Posterior vena cava (tissue), 2 donors: ENCODE results near the gene APOLD1. TPM values are rescaled to one million over a fixed set of nuclear protein-coding genes. Genes with fewer than 3 reads are reported as not detected.
"Not testable (repeated sequence)": the region's sequence is repeated elsewhere in the genome, so short reads cannot be mapped to it uniquely, and the experiment has no call there.

Experiments used
- DNase-seq: peaks from one replicate; pipeline ENCODE4 v3.0.0-alpha.2; 2020; ENCODE audit warnings: low spot score
- intact Hi-C, 2 donors: fragments of 100-400 bp; cut with DNase I; formaldehyde crosslinking; loops; one replicate each; pipeline versions ENCODE4 v1.14.1 to v1.14.2; 2022 to 2023
- long read RNA-seq, 2 donors: library from polyadenylated mRNA; unstranded; transcript quantifications; one replicate each; pipeline ENCODE4 v2.0.0, GENCODE V29; 2020 to 2021
- total RNA-seq, 2 donors: library from RNA; stranded (reverse); fragmentation: NEBNext Ultra II Directional; extraction: Animal tissue kit (Norgen Biotek cat#: 25700); gene quantifications; one replicate each; pipeline ENCODE4 v1.2.1, GENCODE V29; 2021
- donor health status: DM: yes; HTN: yes; CAD: no.
- donor health status: DM: yes; HTN: yes; CAD: no.

APOLD1 gene, protein sequence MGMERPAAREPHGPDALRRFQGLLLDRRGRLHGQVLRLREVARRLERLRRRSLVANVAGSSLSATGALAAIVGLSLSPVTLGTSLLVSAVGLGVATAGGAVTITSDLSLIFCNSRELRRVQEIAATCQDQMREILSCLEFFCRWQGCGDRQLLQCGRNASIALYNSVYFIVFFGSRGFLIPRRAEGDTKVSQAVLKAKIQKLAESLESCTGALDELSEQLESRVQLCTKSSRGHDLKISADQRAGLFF
- total RNA-seq: 10 to 100 TPM; 22.4 to 45.1 TPM
- long read RNA-seq, donor 1, full-length matches to known transcripts: 1 of 8 reads
- long read RNA-seq, donor 1, partial matches to known transcripts: 1 of 8 reads
- long read RNA-seq, donor 1, other reads (novel, unspliced or antisense): 6 of 8 reads
- long read RNA-seq, donor 2, full-length matches to known transcripts: 2 of 14 reads
- long read RNA-seq, donor 2, partial matches to known transcripts: 0 of 14 reads
- long read RNA-seq, donor 2, other reads (novel, unspliced or antisense): 12 of 14 reads

DNA sequence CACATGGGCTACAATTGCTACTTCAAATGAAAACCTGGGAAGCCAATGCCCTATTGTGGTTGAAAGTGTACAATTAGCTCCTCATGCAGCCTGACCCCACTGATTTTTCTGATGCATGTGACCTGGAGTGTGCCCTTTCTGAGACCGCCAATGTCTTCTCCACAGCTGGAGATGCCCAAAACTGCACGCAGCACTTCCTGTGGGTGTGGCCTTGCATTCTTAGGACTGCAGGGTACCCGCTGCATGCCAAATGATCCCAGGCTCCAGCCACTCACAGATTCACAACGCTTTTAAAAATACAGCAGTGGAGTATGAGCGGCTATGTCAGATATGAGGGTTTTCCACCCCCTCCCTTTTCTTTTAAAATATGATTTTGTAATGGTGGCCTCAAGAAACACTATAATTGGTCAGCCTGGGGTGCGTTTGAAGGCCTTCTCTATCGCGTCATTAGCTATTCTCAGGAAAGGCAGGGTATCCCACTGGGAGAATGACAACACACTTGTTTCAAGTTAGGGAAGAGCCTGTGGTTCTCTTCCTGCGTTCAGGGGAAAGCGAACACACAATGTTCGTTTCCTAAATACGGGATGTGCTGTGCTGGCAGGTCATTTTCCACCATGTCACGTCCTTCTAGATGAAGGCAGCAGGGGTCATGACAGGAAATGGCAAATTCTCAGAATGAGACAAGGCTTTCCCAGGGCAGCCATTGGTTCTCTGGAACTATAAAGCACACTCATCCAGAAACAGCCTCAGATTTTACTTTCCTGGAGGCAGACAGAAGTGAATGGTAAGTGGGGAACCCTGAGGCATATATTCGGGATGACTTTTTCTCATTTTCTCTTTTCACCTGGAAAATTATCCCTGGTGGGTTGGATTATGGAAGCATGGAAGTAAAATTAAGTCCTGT, at the start of gene APOLD1:
APOLD1 (plus strand) TSS at position 749 of the 904 bp plus-strand sequence; CDS start at position 782, 33 bp downstream.
- intact Hi-C loops: no loop called here
- DNase-seq: no peak

DNA sequence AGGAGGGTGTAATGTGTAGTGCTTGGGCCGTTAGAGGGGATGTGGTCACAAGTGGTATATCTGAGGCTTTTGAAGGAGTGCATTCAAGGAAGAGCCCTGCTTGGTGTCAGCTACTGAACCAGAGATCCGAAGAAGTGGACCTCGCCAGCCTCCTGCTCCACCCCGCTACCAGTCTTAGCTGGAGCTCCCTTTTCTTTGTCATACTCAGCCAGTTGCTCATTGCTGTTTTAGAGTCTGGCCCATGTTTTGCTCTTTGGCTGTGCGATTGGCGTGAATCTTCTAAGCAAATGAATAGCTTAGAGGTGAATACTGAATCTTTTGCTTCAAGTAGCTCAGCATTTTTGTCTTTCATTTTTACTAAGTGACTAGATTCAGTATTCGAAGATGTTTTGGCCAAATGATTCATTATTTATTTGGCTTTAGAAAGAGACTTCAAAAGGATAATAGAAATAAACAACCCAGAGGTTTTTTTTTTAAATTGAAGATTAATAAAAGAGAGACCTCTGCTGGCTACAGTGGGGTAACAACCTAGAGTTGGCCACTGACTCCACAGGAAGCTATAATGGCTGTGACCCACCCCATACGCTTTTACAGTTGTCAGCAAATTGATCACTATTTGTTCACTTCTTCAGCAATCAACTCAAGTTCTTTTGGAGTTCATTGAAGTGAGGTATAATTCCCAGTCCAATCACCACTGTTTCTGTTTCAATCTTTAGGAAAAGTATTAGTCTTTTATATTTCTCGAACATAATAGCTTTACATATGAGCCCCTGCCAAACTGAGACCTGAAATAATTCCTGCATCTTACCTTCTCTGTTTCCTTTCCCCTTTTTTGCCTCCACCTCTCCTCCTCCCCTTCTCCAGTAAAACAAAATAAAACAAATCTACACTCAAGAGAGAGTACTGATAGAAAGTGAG, 48.4 kb upstream of the APOLD1 start:
- intact Hi-C loops: no loop called here
- no peak for DNase-seq

DNA sequence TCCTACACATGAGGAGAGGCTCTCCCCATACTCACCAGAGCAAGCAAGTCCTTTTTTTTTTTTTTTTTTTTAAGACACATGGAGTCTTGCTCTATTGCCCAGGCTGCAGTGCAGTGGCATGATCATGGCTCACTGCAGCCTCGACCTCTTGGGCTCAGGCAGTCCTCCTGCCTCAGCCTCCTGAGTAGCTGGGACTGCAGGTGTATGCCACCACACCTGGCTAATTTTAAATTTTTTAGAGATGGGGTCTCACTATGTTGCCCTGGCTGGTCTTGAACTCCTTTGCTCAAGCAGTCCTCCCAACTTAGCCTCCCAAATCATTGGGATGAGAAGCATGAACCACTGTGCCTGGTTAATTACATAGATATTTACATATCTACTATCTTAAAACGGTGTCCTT, 47.3 kb upstream of the APOLD1 start:
- intact Hi-C loops, DNase-seq: not testable (repeated sequence)

DNA sequence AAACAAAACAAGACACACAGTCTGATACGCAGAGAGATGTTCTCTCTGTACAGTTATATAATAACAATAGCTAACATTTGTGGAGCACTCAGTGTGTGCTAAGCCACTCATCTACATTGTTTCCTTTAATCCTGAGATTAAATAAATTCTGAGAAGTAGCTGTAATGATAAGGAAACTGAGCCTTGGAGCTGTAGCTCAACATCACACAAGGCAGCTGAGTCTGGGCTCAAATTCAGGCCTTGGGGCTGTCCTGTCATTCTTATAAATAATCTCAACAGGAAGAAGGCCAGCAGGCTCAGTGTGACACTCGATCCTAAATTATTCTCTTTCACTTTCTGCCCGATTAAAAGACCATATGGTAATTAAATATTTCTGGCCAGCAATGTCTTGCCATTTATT, 43.8 kb upstream of the APOLD1 start:
- no peak for DNase-seq
- intact Hi-C loops: no loop called here

DNA sequence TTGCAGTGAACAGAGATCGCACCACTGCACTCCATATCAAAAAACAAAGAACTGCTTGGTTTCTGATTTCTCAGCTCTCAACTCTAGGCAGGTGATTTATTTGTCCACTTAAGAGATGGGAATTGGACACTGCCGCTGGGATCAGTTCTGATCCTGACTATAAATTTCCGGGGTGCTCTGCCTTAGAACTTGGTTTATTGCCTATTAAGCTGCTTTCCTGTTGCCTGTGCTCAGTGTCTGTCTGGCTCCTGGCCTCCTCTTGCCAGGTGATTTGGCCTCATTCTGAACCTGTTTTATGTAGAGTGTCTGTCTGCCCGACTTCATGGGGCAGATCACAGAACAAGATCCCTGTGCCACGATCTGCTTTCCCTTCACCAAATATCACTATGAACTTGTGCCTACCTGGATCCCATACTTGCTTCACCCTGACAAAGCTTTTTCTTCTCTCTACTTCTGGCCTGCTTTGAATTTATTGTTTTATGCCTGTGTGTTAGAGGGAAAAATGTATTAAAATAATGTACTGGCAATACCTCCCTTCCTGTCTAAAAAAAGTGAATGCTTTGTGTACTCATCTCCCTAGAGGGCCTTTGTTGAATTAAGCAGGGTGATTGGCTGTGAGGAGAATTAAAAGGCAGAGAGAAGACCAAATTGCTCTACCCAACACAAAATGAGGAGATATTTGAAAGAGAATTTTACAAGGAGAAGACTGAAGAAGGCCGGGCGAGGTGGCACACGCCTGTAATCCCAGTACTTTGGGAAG, 40.7 kb upstream of the APOLD1 start:
- intact Hi-C loops: no loop called here
- DNase-seq: no peak

DNA sequence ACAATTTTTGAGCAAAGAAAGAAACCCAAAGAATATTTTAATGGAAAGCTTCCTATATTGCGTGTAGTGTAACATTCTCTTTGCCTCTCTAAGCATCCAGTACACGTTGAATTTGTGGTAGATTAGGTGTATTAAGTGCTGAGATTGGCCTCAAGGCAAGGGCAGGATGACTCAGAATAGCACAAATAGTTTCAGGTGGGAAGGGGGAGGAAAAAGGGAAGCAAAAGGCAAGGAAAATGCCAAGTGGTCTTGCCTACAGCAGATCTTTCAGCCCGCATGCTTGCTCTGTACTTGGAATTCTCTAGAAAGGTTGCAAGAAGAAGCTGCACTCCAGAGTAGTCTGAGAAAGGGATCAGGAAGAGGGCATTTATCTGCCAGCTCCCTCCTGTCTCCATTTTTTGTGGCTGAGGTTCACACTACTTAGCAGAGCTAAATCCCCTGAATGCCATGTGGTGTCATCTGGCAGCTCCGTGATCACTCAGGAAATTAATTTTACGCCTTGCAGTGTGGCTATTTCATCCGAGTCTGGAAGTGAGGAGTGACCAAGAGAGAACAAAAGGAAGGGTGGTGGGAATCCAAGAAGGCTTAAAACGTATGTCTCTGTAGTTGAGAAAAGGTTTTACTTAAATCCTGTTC, 39.8 kb upstream of the APOLD1 start:
- intact Hi-C loops: no loop called here

DNA sequence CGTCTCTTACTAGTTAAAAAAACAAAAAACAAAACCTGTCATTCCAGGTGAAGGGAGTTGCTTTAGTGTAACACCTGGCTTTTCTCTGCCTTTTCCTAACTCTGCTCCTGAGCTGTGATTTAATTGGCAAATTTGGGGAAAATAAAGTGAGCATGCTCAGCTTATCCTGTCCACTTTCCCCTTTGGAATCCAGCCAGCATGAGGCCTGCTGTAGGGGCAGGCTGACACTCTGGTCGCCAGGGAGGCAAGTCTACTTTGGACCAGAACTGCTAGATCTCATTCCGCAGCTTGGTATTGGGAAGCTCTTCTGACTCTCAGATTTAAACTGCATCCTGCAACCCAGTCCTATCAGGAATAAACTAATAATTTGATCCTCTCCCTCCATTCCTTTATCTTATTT, 38.2 kb upstream of the APOLD1 start:
- no peak for DNase-seq

More for the DNA sequence above, 39.8 kb upstream of the APOLD1 start:
- DNase-seq: no peak

DNA sequence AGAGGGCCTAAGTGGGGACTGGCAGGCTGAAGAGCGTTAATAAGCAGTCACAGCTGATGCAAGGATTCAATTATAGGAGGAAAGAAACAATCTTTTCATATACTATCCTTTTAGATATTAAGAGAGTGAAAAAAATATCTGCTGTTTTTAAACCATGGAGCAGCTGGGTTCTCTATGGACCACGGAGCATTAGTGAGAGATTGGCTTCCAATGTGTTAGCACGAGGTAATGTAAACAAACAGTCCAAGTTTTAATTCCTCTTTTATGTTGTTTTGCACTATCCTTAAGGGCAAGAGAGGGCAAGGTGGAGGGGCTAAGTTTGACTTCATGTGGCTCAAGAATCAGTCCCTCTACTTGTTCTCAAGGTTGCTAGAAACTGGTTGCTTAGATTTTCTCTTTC, 37.4 kb upstream of the APOLD1 start:
- DNase-seq: no peak
- intact Hi-C loops: no loop called here

More for the DNA sequence above, 38.2 kb upstream of the APOLD1 start:
- intact Hi-C loops: no loop called here

DNA sequence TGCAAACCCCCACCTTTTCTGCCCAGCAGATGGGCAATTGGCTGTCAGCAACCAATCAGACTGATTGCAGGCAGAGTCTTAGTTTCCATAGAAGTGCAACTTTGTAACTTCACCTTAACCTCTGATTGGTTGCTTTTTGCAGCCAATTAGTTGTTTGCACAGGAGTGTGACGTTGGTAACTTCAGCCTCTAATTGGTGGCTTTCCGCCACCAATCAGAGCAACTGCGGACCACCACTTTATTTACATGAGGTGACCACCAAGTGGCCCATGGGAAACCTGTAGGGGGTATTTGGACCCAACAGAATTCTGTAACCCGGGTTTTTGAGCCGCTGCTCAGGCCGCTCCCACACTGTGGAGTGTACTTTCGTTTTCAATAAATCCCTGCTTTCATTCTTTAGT, 36.0 kb upstream of the APOLD1 start:
- intact Hi-C loops: no loop called here
- no peak for DNase-seq

DNA sequence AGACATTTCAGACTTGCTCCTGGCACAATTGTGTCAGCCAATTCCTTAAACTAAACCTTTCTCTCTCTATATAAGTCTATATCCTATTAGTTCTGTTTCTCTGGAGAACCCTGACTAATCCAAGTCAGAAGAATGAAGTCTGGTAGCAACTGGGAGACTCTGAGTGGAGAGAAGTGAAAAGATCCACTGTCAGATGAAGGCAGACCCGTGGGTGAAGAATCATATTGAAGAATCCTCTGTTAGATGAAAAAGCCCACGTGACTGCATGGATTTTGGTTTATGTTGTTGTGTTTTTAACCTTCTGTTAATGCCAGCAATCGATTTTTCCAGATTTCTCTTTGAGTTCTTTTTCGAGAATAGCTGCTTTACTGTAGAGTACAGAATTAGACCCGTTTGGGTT, 29.5 kb upstream of the APOLD1 start:
- intact Hi-C loops: no loop called here
- no peak for DNase-seq

DNA sequence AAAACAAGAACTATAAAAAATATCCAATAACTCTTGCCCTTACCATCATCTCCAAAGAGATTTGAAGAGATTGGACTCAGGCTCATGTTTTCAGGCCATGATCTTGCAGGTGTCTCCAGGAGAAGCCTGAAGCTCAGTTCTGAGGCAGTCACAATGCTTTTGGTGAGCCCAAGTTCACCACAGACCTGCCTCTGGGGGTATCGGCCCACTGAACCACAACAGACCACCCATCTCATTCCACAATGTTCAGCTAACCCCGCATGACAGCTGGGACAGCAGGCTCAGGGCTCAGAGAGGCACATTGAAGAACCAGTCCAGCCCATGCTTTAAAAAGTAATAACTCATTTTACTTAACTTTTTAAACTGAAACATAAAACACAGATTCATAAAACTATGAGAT, 28.3 kb upstream of the APOLD1 start:
- no peak for DNase-seq
- intact Hi-C loops: no loop called here

DNA sequence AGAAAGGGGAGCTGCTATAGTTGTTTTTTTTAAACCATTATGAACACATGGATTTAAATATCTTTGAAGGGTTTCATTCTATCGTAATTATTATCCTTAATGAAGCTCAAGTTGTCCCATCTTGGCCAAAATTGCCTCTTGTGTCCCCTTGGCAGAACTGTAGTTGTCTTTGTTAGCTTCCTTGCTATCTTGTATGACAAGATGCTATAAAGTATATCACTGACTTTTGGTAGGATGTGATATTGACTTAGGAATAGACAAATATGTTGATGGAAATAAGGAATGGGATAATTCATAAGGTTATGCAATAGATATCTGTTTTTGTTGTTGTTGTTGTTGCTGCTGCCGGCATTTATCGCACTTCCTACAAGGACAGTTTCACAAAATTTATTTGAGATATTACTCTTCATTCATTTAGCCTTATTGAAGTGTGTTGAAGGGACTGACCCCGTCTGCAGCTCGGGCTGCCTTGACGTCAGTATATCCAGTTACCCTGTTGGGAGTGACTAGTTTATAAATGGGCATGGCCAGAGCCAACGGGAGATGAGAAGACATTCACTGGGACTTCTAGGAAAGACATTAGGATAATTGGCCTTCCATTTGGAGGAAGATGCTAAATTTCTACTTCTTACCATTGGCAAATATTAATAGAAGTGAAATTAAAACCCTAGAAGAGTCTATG, 26.1 kb upstream of the APOLD1 start:
- intact Hi-C loops: no loop called here
- DNase-seq: no peak

DNA sequence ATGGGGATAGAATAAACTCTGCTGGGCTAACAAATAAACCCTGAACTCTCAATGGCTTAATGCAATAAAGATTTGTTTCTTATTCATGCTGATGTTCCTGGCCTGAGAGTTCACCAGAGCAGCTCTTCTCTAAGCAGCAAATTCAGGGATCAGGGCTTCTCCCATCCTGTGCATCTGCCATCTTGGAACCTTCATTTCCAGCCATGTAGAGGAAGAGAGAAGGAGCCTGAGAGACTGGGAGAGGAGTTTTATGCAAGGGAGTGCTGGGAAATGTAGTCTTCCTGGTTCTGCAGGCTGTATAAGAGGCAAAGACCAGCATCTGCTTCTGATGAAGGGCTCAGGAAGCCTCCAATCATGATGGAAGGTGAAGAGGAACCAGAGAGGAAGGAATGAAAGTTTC, 20.6 kb upstream of the APOLD1 start:
- intact Hi-C loops: no loop called here
- DNase-seq: no peak

DNA sequence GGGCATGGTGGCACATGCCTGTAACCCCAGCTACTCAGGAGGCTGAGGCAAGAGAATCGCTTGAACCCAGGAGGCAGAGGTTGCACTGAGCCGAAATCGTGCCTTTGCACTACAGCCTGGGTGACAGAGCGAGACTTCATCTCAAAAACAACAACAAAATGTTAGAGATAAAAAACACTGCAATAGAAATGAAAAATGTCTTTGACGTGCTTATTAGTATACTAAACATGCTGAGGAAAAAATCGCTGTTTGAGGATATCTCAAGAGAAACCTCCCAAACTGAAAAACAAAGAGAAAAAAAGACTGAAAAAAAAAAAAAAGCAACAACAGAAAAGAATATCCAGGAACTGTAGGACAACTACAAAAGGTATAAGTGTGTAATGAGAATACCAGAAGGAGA, 15.2 kb upstream of the APOLD1 start:
- no peak for DNase-seq
- intact Hi-C loops: no loop called here

DNA sequence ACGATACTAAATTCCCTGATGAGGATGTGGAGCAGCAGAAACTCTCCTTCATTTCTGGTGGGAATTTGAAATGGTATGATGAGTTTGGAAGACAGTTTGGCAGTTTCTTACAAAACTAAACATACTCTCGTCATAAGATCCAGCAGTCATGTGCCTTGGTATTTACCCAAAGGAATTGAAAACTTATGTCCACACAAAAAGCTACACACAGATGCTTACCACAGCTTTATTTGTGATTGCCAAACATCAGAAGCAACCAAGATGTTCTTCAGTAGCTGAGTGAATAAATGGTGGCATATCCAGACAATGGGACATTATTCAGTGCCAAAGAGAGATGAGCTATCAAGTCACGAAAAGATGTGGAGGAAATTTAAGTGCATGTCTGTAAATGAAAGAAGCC, 10.7 kb upstream of the APOLD1 start:
- intact Hi-C loops: no loop called here
- no peak for DNase-seq

DNA sequence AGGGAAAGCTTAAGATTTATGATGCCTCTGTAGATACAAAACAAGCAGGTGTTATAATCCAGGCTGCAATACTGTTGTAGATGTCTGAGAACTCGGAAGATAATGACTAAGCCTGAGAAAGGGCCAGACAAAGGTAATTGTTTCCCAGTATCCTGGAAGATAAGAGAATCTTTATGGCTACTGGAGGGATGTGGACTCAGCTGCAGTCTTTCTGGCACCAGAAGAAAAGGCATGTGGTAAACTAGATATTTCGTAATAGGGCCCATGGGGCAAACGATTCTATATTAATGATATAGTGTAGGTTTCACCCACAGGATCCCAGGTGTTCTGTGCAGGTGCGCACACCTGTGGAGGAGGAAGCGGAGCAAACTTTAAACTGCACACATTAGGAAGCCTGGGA, 9.2 kb upstream of the APOLD1 start:
- intact Hi-C loops: no loop called here
- DNase-seq: no peak

DNA sequence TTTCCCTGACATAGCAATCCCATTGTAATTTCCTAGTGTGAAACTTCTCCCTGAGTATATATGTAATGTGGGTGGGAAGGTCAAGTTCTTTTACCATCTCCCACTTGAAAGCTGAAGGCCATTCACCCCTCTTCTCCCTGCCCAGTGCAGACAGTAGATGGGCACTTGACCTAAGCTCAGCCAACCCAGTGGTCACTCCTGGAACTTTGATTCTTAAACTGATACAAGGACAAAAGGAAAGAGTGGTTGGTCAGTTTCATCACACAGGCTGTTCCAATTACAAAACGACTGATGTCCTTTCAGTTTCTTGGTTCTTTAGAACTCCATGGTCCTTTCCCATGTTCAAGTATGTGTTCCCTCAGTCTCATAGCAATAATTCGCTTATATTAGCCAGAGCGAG, 8.4 kb upstream of the APOLD1 start:
- DNase-seq: no peak
- intact Hi-C loops: no loop called here

DNA sequence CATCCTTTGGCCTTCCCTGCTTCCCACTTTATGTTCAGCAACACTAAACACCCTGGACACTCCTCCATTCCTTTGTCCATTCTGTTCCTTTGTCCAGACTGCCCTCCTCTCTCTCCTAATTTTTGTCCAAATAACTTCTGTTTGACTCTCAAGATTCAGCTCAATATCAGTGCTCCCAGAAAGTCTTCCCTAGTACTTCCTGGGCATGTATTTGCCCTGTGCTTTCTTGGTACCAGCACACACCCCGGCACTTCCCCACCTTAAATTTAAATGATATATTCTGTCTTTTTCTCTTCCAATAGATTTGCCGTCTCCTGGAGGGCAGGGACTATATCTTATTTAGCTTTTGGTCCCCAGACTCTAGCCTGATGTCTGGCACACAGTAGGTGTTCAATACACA, 6.5 kb upstream of the APOLD1 start:
- no peak for DNase-seq
- intact Hi-C loops: no loop called here
